Measurements from ENCODE around the gene VAV2. TPM values are rescaled to one million over a fixed set of nuclear protein-coding genes. Genes with fewer than 3 reads are reported as not detected.

The VAV2 gene
- total RNA-seq, 8 experiments from 2014 or later = 5.9 to 33.0 (median 14.9) TPM

DNA sequence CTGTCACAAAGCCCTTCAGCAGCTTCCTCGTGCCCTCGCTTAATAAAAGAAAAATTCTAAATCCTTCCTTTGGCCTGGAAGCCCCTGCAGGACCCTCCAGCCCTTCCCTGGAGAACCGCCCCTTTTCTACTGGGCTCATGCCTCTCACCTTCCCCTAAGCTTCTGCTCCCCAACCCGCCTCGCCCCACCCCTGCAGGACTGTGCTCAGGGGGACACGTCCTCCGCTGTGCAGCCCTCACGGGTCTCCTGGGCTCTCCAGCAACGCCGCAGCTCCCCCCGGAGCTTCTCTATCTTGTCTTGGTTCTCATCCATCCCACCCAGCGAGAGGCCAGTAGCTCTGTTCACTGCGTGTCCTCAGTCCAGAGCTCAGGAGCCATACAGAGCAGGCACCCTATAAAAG, 188.4 kb downstream of the VAV2 start:
- H3K4me1 ChIP-seq (replicated peaks in 1 of 2) = no peaks in the 10 kb centered on the region
- WGBS, 10 experiments = 70 to 100% (median 100%) methylated on average over 1 to 2 of the region's 13 CpGs; no CpG with 5 or more reads in 7 of the 10 experiments
- ATAC-seq (replicated peaks in 6 of 8) = no peak
- H3K4me3 ChIP-seq = no peak overlapping the region
- in situ Hi-C loops (cut with MboI; ENCODE audit: low pct_unique_long_range_greater_than_20kb in 2 of 9, low sequenced_read_pairs in 9 of 9, unreplicated experiment in 9 of 9) = loop anchor here in 1 of 9 experiments (10.0 kb wide), 1 partner anchor 191 kb away; the partner anchor contains the start of gene VAV2
- H3K27ac ChIP-seq = no peak overlapping the region

DNA sequence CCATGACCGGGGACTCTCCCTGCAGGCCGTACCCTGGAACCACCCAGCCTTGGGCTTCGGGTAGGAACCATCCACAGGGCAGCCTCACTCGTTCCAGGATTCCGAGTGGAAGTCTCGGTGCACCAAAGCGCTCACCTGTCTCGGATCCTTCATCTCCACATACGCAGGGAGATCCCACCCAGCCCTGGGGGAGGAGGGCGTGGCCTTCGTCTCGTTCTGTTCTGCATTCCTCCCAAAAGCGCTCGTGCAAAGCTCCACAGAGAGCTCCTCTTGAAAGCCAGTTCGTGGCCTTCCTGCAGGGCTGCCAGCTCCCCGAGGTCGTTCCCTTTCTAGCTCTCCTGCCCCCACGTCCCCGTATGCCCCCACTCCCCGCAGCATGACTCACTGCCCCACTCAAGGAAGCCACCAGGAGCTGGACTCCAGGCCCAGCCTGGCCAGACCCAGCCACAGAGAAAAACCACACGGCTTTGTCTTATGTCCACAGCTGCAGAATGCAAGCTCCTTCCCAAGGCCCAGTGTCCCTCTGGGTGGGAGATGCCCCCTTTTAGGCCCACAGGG, 189.0 kb downstream of the VAV2 start:
- no peaks in the 10 kb centered on the region for H3K4me1 ChIP-seq (replicated peaks in 1 of 2)
- no peak overlapping the region for H3K27ac ChIP-seq
- H3K4me3 ChIP-seq = no peak overlapping the region
- in situ Hi-C loops (cut with MboI; ENCODE audit: low pct_unique_long_range_greater_than_20kb in 2 of 9, low sequenced_read_pairs in 9 of 9, unreplicated experiment in 9 of 9) = loop anchor here in 1 of 9 experiments (10.0 kb wide), 1 partner anchor 192 kb away; the partner anchor contains the start of gene VAV2
- ATAC-seq (replicated peaks in 6 of 8) = no peak
- WGBS, 10 experiments = 90 to 100% (median 96%) methylated on average over 1 to 5 of the region's 21 CpGs; no CpG with 5 or more reads in 6 of the 10 experiments

DNA sequence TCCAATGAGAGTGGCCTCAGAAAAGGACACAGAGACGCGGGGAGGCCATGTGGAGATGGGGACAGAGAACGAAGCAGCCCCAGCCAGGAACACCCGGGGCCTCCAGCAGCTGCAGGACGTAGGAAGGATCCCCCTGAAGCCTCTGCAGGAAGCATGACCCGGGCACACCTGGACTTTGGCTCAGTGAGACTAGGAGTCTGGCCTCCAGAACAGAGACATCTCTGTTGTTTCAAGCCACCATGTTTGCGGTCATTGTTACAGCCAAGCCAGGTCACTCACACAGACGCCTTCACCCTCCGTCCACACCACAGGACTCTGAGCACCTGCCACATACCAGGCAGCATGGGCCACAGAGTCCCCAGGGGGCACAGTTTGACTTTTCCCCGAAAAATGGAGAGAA, 190.4 kb downstream of the VAV2 start:
- no peak for ATAC-seq (replicated peaks in 6 of 8)
- peaks cover 4 to 6% of the 10 kb centered on the region in 2 donors for H3K4me1 ChIP-seq (replicated peaks in 1 of 2)

DNA sequence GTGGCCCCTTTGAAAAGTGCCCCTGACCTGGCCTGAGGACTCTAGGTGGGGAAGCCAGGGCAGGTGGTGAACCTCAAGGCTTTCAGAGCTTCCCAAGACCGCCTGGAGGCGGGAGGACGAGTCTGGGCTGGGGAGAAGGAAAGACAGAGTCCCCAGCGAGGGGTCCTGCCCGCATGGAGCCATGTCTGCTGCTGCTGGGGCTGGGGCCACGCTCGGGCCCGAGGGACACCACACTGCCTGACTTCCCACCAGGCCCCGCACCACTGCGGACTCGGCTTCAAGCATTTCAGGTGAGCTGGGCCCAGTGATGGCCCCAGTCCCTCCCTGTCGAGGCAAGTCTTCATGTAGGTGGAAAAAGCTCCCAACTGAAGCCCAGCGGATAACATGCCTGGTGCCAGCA, 191.9 kb downstream of the VAV2 start:
- ATAC-seq (replicated peaks in 6 of 8) = no peak
- no peak overlapping the region for H3K4me3 ChIP-seq
- H3K4me1 ChIP-seq (replicated peaks in 1 of 2) = peaks cover 5 to 6% of the 10 kb centered on the region in 2 donors
- 88 to 100% (median 95%) methylated on average over 1 to 9 of the region's 13 CpGs; no CpG with 5 or more reads in 6 of the 10 experiments for WGBS, 10 experiments
- H3K27ac ChIP-seq = no peak overlapping the region
- in situ Hi-C loops (cut with MboI; ENCODE audit: low pct_unique_long_range_greater_than_20kb in 2 of 9, low sequenced_read_pairs in 9 of 9, unreplicated experiment in 9 of 9) = loop anchor here in 1 of 9 experiments (10.0 kb wide), 1 partner anchor 195 kb away; the partner anchor contains the start of gene VAV2

More for the DNA sequence above, 190.4 kb downstream of the VAV2 start:
- 80 to 100% (median 90%) methylated on average over 1 to 4 of the region's 10 CpGs; no CpG with 5 or more reads in 5 of the 10 experiments for WGBS, 10 experiments
- in situ Hi-C loops (cut with MboI; ENCODE audit: low pct_unique_long_range_greater_than_20kb in 2 of 9, low sequenced_read_pairs in 9 of 9, unreplicated experiment in 9 of 9) = loop anchor here in 1 of 9 experiments (10.0 kb wide), 1 partner anchor 193 kb away; the partner anchor contains the start of gene VAV2
- Histone ChIP-seq H3K4me3 (no peak overlapping the region), H3K27ac (no peak overlapping the region)

DNA sequence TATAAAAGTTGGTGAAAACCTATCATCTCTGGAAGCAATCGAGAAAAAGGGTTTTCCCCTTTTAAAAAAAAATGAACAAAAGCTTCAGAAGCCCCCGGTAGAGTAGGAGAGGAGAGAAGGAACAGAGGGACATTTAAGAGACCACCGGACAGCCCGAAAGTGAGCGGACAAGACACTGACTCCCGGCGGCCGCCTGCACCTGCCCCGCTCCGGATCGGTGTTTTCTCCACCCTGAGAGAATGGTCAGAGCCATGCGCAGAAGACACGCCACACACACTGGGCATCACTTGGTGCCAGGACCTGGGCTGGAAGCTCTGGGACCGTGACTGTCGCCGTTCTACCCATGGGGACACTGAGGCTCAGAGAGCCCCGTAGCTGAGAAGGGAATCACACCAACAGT, 192.4 kb downstream of the VAV2 start:
- H3K4me1 ChIP-seq (replicated peaks in 1 of 2) = peaks cover 5 to 6% of the 10 kb centered on the region in 2 donors
- H3K4me3 ChIP-seq = no peak overlapping the region
- 40 to 96% (median 86%) methylated on average over 1 to 12 of the region's 17 CpGs; no CpG with 5 or more reads in 3 of the 10 experiments for WGBS, 10 experiments
- no peak for ATAC-seq (replicated peaks in 6 of 8)
- H3K27ac ChIP-seq = no peak overlapping the region
- in situ Hi-C loops (cut with MboI; ENCODE audit: low pct_unique_long_range_greater_than_20kb in 2 of 9, low sequenced_read_pairs in 9 of 9, unreplicated experiment in 9 of 9) = loop anchor here in 5 of 9 experiments (10.0 to 25.0 kb wide), 2 partner anchors 188 to 195 kb away; partner anchors contain the start of gene VAV2 (in 5 of the 5)

DNA sequence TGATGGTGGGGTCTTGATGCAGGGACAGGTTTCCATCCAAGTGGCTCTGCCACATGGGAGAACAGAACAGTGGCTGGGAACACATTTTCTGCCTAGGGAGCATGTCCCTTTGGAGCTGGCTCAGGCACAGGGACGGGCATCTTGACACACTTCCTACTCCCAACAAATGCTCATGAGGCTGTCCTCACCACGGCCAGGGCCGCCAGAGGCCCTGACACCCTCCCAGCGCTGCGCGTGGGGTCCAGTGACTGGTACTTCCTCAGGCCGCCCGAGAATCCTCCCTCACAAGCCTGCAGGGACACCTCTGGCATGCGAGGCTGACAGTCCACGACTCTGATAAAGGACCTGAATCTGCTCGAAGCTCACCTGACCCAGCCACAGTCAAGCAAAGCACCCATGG, 193.0 kb downstream of the VAV2 start:
- H3K4me3 ChIP-seq = no peak overlapping the region
- H3K27ac ChIP-seq = no peak overlapping the region
- H3K4me1 ChIP-seq (replicated peaks in 1 of 2) = peaks cover 6 to 9% of the 10 kb centered on the region in 2 donors
- in situ Hi-C loops (cut with MboI; ENCODE audit: low pct_unique_long_range_greater_than_20kb in 2 of 9, low sequenced_read_pairs in 9 of 9, unreplicated experiment in 9 of 9) = loop anchor here in 4 of 9 experiments (10.0 to 25.0 kb wide), 2 partner anchors 188 to 196 kb away; partner anchors contain the start of gene VAV2 (in 4 of the 4)
- WGBS, 10 experiments = 85 to 100% (median 100%) methylated on average over 1 to 3 of the region's 11 CpGs; no CpG with 5 or more reads in 7 of the 10 experiments
- no peak for ATAC-seq (replicated peaks in 6 of 8)

DNA sequence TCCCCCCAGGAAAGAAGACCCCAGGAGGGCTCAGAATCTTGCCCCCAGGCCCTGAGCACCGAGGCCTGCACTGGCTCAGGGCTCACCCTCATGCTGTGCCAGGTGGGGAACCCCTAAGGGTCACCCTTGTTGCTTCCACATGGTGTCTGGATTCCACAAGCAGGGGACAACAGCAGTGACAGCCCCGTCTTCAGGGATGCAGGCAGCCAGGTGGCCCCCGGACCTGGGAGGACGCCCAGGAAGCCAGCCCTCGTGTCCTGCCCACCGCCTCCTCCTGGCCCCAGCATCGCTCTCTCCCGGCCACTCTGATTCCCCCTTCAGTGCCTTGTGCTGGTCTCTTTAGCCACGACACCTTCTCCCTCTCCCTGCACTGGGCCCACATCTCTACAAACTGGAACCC, 194.0 kb downstream of the VAV2 start:
- ATAC-seq (replicated peaks in 6 of 8) = no peak
- in situ Hi-C loops (cut with MboI; ENCODE audit: low pct_unique_long_range_greater_than_20kb in 2 of 9, low sequenced_read_pairs in 9 of 9, unreplicated experiment in 9 of 9) = loop anchor here in 4 of 9 experiments (10.0 to 25.0 kb wide), 2 partner anchors 189 to 197 kb away; partner anchors contain the start of gene VAV2 (in 4 of the 4)
- H3K4me3 ChIP-seq = no peak overlapping the region
- peak overlapping the region; percentile 57 to 61 for H3K27ac ChIP-seq
- WGBS, 10 experiments = 82% methylated on average over 5 of the region's 9 CpGs; no CpG with 5 or more reads in 9 of the 10 experiments
- H3K4me1 ChIP-seq (replicated peaks in 1 of 2) = peaks cover 7 to 14% of the 10 kb centered on the region in 2 donors

DNA sequence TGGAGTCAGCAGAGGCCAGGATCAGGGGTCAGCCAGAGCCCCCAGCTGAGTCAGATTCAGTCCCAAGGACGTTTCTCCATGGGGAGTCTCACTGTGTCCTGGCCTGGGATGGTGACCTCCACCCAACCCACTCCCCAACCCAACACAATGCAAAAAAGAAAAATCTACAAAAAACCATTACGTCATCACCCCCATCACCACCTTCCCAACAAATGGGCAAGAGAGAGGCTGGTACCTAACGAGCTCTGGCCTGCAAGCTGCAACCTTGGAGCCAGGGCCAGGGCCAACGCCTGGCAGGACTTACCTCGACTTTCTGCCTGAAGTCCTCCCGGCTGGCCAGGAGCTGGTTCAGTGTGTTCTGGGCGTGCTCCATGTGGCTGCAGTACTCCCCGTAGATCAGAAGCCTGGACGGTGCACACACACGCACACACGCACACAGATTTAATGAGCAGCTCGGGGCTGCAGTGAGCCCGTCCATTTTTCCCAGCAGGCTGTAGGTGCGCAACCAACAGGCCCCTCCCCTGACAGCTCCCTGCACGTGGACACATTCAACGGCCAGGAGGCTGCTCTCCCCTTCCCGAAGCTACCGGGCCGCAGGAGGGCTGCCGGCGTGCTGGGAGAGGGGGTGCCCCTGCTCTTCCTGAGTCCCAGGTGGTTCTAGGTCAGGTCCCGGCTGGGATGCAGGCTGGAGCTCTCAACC, 194.6 kb downstream of the VAV2 start:
- WGBS, 10 experiments = 80 to 100% (median 87%) methylated on average over 1 to 6 of the region's 22 CpGs; no CpG with 5 or more reads in 5 of the 10 experiments
- no peak overlapping the region for H3K4me3 ChIP-seq
- in situ Hi-C loops (cut with MboI; ENCODE audit: low pct_unique_long_range_greater_than_20kb in 2 of 9, low sequenced_read_pairs in 9 of 9, unreplicated experiment in 9 of 9) = loop anchor here in 4 of 9 experiments (10.0 to 25.0 kb wide), 2 partner anchors 190 to 197 kb away; partner anchors contain the start of gene VAV2 (in 4 of the 4)

DNA sequence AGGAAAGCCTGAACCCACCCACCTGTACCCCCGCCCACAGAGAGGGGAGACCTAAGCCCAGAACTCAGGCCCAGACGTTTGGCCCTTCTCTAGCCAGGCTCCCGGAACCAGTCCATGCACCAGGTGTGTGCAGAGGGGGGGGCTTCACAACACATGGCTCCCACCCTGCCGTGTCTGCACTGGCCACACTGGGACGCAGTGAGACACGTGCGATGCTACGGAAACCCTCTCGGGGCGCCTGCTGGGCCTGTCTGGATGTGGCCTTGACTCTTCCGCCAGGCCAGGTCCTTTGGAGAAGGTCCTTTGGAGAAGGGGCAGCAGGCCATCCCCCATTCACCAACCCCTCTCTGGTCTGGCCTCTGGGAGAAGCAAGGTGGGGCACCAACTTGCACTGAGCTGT, 195.6 kb downstream of the VAV2 start:
- in situ Hi-C loops (cut with MboI; ENCODE audit: low pct_unique_long_range_greater_than_20kb in 2 of 9, low sequenced_read_pairs in 9 of 9, unreplicated experiment in 9 of 9) = loop anchor here in 4 of 9 experiments (10.0 to 25.0 kb wide), 2 partner anchors 191 to 198 kb away; partner anchors contain the start of gene VAV2 (in 4 of the 4)
- no peak for ATAC-seq (replicated peaks in 6 of 8)
- WGBS, 10 experiments = 60 to 100% methylated on average over 3 of the region's 11 CpGs; no CpG with 5 or more reads in 8 of the 10 experiments
- Histone ChIP-seq H3K4me1 (replicated peaks in 1 of 2) (peaks cover 11 to 18% of the 10 kb centered on the region in 2 donors), H3K4me3 (no peak overlapping the region), H3K27ac (peak overlapping the region in 1 of 2 donors; percentile 40)

More for the DNA sequence above, 194.6 kb downstream of the VAV2 start:
- peak in 5 of 8 experiments; percentile 31 to 69 (median 57) for ATAC-seq (replicated peaks in 6 of 8)
- peaks cover 11 to 18% of the 10 kb centered on the region in 2 donors for H3K4me1 ChIP-seq (replicated peaks in 1 of 2)
- peak overlapping the region; percentile 57 to 61 for H3K27ac ChIP-seq

DNA sequence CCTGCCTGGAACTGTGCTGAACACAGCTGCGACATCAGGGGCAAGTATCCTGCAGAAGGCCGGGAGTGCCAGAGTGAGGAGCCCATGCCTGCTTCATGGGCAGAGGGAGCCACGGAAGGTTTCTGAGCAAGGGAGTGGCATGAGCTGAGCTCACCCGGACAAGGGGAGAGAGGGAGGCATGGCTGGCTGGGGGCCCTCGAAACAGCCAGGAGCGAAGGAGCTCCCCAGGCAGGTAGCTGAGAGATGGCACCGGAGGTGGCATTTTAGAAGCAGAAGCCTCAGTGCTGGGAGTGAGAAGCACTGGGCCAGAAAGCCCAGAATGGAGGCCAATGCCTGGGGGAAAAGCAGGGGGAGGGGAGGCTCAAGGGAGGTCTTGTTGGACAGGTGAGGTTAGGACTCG, 197.1 kb downstream of the VAV2 start:
- Histone ChIP-seq H3K4me3 (no peak overlapping the region), H3K27ac (no peak overlapping the region), H3K4me1 (replicated peaks in 1 of 2) (peaks cover 11 to 18% of the 10 kb centered on the region in 2 donors)
- WGBS, 10 experiments = 0 to 100% (median 76%) methylated on average over 1 to 6 of the region's 8 CpGs; no CpG with 5 or more reads in 4 of the 10 experiments
- in situ Hi-C loops (cut with MboI; ENCODE audit: low pct_unique_long_range_greater_than_20kb in 2 of 9, low sequenced_read_pairs in 9 of 9, unreplicated experiment in 9 of 9) = loop anchor here in 4 of 9 experiments (10.0 to 25.0 kb wide), 2 partner anchors 192 to 200 kb away; partner anchors contain the start of gene VAV2 (in 4 of the 4)
- peak in 1 of 8 experiments; percentile 24 for ATAC-seq (replicated peaks in 6 of 8)

DNA sequence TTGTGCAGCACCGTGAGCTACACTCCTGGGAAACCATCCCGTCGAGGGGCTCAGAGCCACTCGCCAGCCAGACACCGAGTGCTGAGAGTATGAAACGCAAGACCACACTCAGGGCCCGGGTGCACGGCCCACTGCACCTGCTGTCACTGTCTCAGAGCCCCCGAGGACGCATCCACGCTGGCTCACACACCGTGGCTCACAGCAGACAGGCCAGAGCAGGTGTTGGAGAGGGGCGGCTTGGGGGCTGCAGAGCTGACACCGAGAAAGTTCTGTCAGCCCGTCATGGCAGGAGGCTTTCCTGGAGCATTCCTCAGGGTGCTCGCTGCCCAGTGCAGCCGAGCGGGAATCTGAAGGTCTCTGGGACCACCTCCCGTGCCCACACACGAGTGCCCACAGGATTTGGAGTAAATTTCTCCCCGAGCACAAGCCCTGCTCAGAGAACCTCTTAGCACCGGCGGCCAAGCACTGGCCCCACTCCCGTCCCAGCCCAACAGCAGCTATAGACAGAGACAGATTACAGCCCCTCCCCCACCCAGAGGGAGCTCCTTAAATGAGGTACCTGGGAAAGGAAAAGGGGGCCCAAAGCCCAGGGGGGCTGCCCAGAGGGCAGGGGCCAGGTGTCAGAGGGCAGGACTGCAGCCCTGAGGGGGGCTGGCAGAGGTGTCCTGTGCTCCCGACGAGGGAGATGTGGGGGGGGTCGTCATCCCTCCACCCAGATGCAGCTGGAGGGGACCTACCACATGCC, 197.9 kb downstream of the VAV2 start:
- in situ Hi-C loops (cut with MboI; ENCODE audit: low pct_unique_long_range_greater_than_20kb in 2 of 9, low sequenced_read_pairs in 9 of 9, unreplicated experiment in 9 of 9) = loop anchor here in 4 of 9 experiments (10.0 to 25.0 kb wide), 2 partner anchors 193 to 201 kb away; partner anchors contain the start of gene VAV2 (in 4 of the 4)
- Histone ChIP-seq H3K4me1 (replicated peaks in 1 of 2) (peaks cover 11 to 18% of the 10 kb centered on the region in 2 donors), H3K4me3 (no peak overlapping the region), H3K27ac (no peak overlapping the region)
- WGBS, 10 experiments = 91 to 100% (median 100%) methylated on average over 2 to 9 of the region's 27 CpGs; no CpG with 5 or more reads in 6 of the 10 experiments
- ATAC-seq (replicated peaks in 6 of 8) = no peak

DNA sequence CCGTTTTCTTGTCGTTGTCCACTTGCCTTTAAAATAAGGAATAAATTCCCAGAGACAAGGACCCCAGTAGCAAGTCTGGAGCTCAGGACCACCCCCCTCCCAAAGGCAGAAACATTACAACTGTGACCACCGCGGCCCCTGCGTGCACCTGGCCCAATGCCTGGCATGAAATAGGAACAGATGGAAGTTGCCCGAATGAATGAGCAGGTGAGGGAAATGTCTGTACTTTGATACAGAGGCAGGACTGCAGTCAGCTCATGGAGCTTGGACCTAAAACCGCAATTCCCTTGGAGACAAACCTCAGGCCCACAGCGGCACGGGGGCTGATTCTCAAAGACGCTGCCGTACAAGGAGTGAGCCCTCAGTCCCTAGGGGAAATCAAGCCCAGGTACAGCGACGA, 198.7 kb downstream of the VAV2 start:
- peaks cover 11 to 18% of the 10 kb centered on the region in 2 donors for H3K4me1 ChIP-seq (replicated peaks in 1 of 2)
- H3K4me3 ChIP-seq = no peak overlapping the region
- 40 to 83% (median 67%) methylated on average over 2 to 13 of the region's 13 CpGs; no CpG with 5 or more reads in 3 of the 10 experiments for WGBS, 10 experiments
- H3K27ac ChIP-seq = no peak overlapping the region
- ATAC-seq (replicated peaks in 6 of 8) = no peak
- in situ Hi-C loops (cut with MboI; ENCODE audit: low pct_unique_long_range_greater_than_20kb in 2 of 9, low sequenced_read_pairs in 9 of 9, unreplicated experiment in 9 of 9) = loop anchor here in 4 of 9 experiments (10.0 to 25.0 kb wide), 2 partner anchors 194 to 201 kb away; partner anchors contain the start of gene VAV2 (in 4 of the 4)

Data from motor neuron (in vitro differentiated cells).